HepG2 (cell line): ENCODE data around the gene ZNRD2. TPM values are rescaled to one million over a fixed set of nuclear protein-coding genes. Genes with fewer than 3 reads are reported as not detected.
A peak's percentile ranks its signal among the peaks of the same experiment; 100 is the strongest.

Source experiments
- ATF7-NPFF ChIP-seq: sonication (generic); formaldehyde crosslinking; IDR thresholded peaks from 2 replicates; pipeline ENCODE4 v1.8.1; 2023; ENCODE audit warnings: mild to moderate bottlenecking, low read depth, missing genetic modification reagents, moderate library complexity
- CCDC6 ChIP-seq: sonication (generic); formaldehyde crosslinking; IDR thresholded peaks from 2 replicates; pipeline ENCODE4 v1.8.1; 2022; ENCODE audit warnings: mild to moderate bottlenecking, missing genetic modification reagents, moderate library complexity
- CREB3 ChIP-seq: sonication (generic); formaldehyde crosslinking; IDR thresholded peaks from 2 replicates; pipeline ENCODE4 v1.5.0; 2020; ENCODE audit warnings: missing genetic modification reagents
- DRAP1 ChIP-seq: IDR thresholded peaks from 2 replicates; pipeline ENCODE4 v1.6.1; 2016; ENCODE audit warnings: missing genetic modification reagents, missing compliant biosample characterization
- FOXO1 ChIP-seq: sonication (generic); formaldehyde crosslinking; IDR thresholded peaks from 2 replicates; pipeline ENCODE4 v1.4.0; 2020; ENCODE audit warnings: missing genetic modification reagents
- GZF1 ChIP-seq: sonication (generic); formaldehyde crosslinking; IDR thresholded peaks from 2 replicates; pipeline ENCODE4 v1.5.1; 2020; ENCODE audit warnings: mild to moderate bottlenecking, missing genetic modification reagents
- HOXA3 ChIP-seq: sonication (generic); formaldehyde crosslinking; IDR thresholded peaks from 2 replicates; pipeline ENCODE4 v1.5.0; 2020; ENCODE audit warnings: missing genetic modification reagents
- IRF1 ChIP-seq: sonication (generic); formaldehyde crosslinking; IDR thresholded peaks from 2 replicates; pipeline ENCODE4 v1.4.0; 2020; ENCODE audit warnings: low read depth, mild to moderate bottlenecking, missing genetic modification reagents
- JUN ChIP-seq: sonication (generic); formaldehyde crosslinking; IDR thresholded peaks from 2 replicates; pipeline ENCODE4 v1.4.0; 2020; ENCODE audit warnings: mild to moderate bottlenecking, missing genetic modification reagents
- LCORL ChIP-seq, 2 experiments: fragments of 450-650 bp in 1 of 2; sonication (generic) in 1 of 2; formaldehyde crosslinking in 1 of 2; IDR thresholded peaks; 2 replicates each; pipeline versions ENCODE4 v1.5.0 to v1.6.1; 2017 to 2020; ENCODE audit warnings: antibody characterized with exemption in 1 of 2, missing genetic modification reagents in 1 of 2
- MXD3 ChIP-seq: IDR thresholded peaks from 2 replicates; pipeline ENCODE4 v1.6.1; 2016; ENCODE audit warnings: mild to moderate bottlenecking, missing biosample characterization, missing genetic modification reagents
- RFXAP ChIP-seq: sonication (generic); formaldehyde crosslinking; IDR thresholded peaks from 2 replicates; pipeline ENCODE4 v1.4.0; 2020; ENCODE audit warnings: missing genetic modification reagents, borderline replicate concordance
- ZBTB34 ChIP-seq: sonication (generic); formaldehyde crosslinking; IDR thresholded peaks from 2 replicates; pipeline ENCODE4 v1.8.0; 2022; ENCODE audit warnings: mild to moderate bottlenecking, missing genetic modification reagents
- ZFY ChIP-seq: sonication (generic); formaldehyde crosslinking; IDR thresholded peaks from 2 replicates; pipeline ENCODE4 v1.4.0; 2020; ENCODE audit warnings: missing genetic modification reagents
- ZMYM3 ChIP-seq: sonication (generic); formaldehyde crosslinking; IDR thresholded peaks from 2 replicates; pipeline ENCODE4 v1.5.1; 2020; ENCODE audit warnings: mild to moderate bottlenecking, missing genetic modification reagents
- ZNF263 ChIP-seq: sonication (generic); formaldehyde crosslinking; IDR thresholded peaks from 2 replicates; pipeline ENCODE4 v1.4.0; 2020; ENCODE audit warnings: missing genetic modification reagents
- ZNF431 ChIP-seq: sonication (generic); formaldehyde crosslinking; IDR thresholded peaks from 2 replicates; pipeline ENCODE4 v1.9.0; 2022; ENCODE audit warnings: missing genetic modification reagents, low read depth, mild to moderate bottlenecking, borderline replicate concordance
- ZNF549 ChIP-seq: sonication (generic); formaldehyde crosslinking; IDR thresholded peaks from 2 replicates; pipeline ENCODE4 v1.5.0; 2020; ENCODE audit warnings: missing genetic modification reagents
- ZNF607 ChIP-seq: sonication (generic); formaldehyde crosslinking; IDR thresholded peaks from 2 replicates; pipeline ENCODE4 v1.5.1; 2020; ENCODE audit warnings: missing genetic modification reagents, mild to moderate bottlenecking, borderline replicate concordance
- ZNF687 ChIP-seq: sonication (generic); formaldehyde crosslinking; IDR thresholded peaks from 2 replicates; pipeline ENCODE4 v1.5.1; 2020; ENCODE audit warnings: mild to moderate bottlenecking, missing genetic modification reagents, moderate library complexity
- polyA plus RNA-seq, 8 experiments: library from polyadenylated mRNA; depleted of rRNA in 3 of 8; stranded (reverse) in 7 of 8; unstranded in 1 of 8; fragments of >200 nt; fragmentation: Illumina TruSeq in 4 of 8; extraction: Trizol in 4 of 8; gene quantifications; 2 replicates each; pipeline versions ENCODE4 v1.2.1 to v1.2.3, GENCODE V29; 2011 to 2016; ENCODE audit warnings: low read depth in 4 of 8, missing spikeins in 1 of 8, mixed read lengths in 1 of 8; ENCODE audit not compliant: insufficient read depth in 1 of 8
- total RNA-seq, 5 experiments: library from RNA; depleted of rRNA; stranded (reverse); fragments of >200 nt; fragmentation: Illumina TruSeq; extraction: Trizol; gene quantifications; 2 replicates each; pipeline ENCODE4 v1.2.3, GENCODE V29; 2016; ENCODE audit warnings: low read depth in 1 of 5

Gene ZNRD2
- total and polyA plus RNA-seq, 2 of the 13 experiments (the other 11 are each of a cell fraction or from before 2014, with no cell fraction given), result 29.2 to 34.0 TPM

- TF ChIP-seq ATF7-NPFF (CRISPR knock-in tag) (0 out of 2 replicates have a peak, but pooled peaks have one; percentile 40), ZNF607 (CRISPR knock-in tag) (0 out of 2 replicates have a peak, but pooled peaks have one; percentile 23), FOXO1 (CRISPR knock-in tag) (peak; percentile 38; the same call in 1 of the 2 replicates), JUN (CRISPR knock-in tag) (0 out of 2 replicates have a peak, but pooled peaks have one; percentile 41), MXD3 (peak; percentile 56; the same call in 1 of the 2 replicates), CCDC6 (CRISPR knock-in tag) (no peak), ZNF263 (CRISPR knock-in tag) (0 out of 2 replicates have a peak, but pooled peaks have one; percentile 15), GZF1 (CRISPR knock-in tag) (no peak), ZFY (peak; percentile 58; the same call in 1 of the 2 replicates), ZNF431 (no peak), ZMYM3 (CRISPR knock-in tag) (no peak), DRAP1 (CRISPR knock-in tag) (no peak), ZNF687 (CRISPR knock-in tag) (peak; percentile 73), ZNF549 (no peak), HOXA3 (0 out of 2 replicates have a peak, but pooled peaks have one; percentile 6), ZBTB34 (no peak), CREB3 (CRISPR knock-in tag) (0 out of 2 replicates have a peak, but pooled peaks have one; percentile 28), IRF1 (no peak), LCORL (IDR thresholded peaks at IDR 0.05) (no peak), LCORL (CRISPR knock-in tag; IDR thresholded peaks at IDR 0.05) (peak; percentile 76), RFXAP (CRISPR knock-in tag) (no peak)
Observed at GRCh38 chr11:65558002-65558929, 12.0 kb upstream of the ZNRD2 start, which contains the start of gene LTBP3 (continued).
